GM23248 (cell line): ENCODE measurements around the gene UIMC1.

ENCODE experiments used
- EZH2 ChIP-seq: fragments of 200-600 bp; sonication (generic); IDR thresholded peaks from 2 replicates; pipeline ENCODE4 v1.6.1; 2018; ENCODE audit warnings: antibody characterized with exemption, mild to moderate bottlenecking; ENCODE audit not compliant: insufficient read depth, poor library complexity, severe bottlenecking
- EZH2phosphoT487 ChIP-seq: fragments of 200-600 bp; sonication (generic); IDR thresholded peaks from 2 replicates; pipeline ENCODE4 v1.6.1; 2018; ENCODE audit warnings: antibody characterized with exemption, moderate library complexity, mild to moderate bottlenecking, low read depth; ENCODE audit not compliant: insufficient read depth

GRCh38 chr5:177010153-177010552 is 3.6 kb upstream of the UIMC1 start:
- TF ChIP-seq EZH2phosphoT487 (no peak), EZH2 (no peak)
